ENCODE results near the gene ASCC1.
"Not testable (repeated sequence)": the region's sequence is repeated elsewhere in the genome, so short reads cannot be mapped to it uniquely, and the experiment has no call there.

ASCC1 gene

DNA sequence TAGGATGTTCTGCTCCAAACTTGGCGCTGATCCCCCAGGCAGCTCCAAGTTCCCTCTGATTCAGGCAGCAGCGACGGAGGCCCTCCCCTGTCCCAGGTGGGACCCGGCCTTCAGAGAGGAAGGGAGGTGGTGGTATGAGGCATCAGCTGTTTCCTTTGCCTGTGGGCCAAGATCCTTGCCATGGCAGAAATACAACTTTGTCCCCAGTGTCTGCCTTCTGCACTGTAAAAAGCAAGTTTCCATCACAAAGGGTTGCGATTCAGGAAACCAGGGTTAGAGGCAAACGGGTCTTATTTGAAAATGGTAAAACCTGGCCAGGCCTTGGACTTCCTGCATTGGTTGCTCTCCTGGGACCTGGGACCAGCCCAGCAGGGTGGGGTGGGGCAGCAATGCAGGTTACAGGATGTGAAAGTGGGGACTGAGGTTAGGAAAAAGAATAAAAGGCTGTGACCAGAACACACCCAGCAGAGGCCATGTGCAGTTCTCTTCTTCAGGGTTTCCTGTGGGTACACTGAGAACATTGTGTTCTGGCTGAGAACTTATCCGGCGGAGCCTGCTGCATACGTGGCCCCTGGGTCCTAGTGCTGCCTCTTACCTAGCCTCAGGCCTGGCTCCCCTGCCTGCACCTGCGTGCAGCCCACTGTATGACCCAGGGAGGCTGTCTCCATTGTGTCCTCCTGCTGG is 32.5 kb upstream of the ASCC1 start:
- DNase-seq = no peak

DNA sequence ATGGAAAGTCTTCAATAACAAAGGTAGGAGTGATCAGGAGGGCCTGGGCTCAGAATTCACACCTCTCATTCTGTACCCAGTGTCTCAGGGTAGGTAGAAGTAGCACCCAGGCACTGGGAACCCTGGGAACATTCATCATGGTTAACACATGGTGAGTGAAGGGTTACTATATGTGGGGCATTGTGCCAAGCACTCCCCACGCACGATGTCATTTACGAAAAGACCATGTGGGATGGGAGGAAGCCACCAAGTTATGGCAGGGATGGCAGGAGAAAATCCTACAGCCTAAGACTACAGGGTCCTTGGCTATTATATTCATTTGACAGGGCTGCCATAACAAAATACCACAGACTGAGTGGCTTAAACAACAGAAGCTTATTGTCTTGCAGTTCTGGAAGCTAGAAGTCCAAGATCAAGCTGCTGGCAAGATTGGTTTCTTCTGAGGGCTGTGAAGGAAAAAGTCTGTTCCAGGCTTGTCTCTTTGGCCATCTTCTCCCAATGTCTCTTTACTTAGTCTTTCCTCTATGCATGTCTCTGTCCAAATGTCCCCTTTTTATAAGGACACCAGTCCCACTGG is 30.0 kb upstream of the ASCC1 start:
- DNase-seq = no peak

DNA sequence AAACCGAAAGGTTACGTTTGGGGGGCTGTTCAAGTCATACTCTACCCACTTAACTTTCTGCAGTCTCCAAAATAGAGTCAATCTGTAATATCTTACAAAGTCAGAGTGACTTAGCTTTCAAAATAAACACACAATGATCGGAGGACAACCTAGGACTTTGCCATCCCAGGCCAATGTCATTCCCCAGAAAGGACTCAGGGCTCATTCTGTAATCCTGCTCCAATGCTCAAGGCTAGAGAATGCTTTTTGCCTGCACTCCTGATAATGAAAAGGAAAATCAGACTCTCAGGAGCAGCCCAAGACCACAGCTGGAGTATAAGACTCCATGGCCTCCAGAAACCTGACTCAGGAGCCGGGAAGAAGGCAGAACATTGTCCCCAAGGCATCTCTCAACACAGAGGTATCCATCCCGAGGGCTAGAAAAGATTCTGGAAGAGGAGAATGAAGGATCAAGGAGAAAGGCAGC is 28.5 kb upstream of the ASCC1 start:
- no peak for DNase-seq

DNA sequence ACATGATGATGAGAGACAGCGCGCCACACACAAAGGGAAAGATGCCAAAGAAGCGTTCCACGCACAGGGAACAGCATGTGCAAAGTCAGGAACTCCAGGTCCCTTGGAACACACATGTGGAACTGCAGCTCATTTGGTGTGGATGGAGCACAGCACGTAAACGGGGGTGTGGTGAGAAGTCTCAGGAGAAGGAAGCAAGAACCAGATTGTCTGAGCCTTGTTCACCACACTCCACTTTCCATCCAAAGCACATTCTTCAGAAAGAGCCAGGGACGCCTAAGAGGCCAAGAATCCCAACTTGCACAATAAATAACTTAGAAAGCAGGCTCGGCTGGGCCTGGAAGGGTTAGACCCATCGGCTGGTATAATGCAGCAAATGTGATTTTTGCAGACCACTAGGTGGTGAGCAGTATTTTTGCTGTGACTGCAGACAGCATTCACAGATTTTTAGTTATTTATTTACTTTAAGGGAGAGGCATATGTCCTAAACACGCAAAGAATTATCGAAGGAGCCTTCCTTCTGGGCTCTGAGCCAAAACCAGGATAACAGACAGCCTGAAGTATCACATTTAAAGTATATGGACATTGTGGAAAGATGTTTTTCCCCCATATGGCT is 27.9 kb upstream of the ASCC1 start:
- no peak for DNase-seq

DNA sequence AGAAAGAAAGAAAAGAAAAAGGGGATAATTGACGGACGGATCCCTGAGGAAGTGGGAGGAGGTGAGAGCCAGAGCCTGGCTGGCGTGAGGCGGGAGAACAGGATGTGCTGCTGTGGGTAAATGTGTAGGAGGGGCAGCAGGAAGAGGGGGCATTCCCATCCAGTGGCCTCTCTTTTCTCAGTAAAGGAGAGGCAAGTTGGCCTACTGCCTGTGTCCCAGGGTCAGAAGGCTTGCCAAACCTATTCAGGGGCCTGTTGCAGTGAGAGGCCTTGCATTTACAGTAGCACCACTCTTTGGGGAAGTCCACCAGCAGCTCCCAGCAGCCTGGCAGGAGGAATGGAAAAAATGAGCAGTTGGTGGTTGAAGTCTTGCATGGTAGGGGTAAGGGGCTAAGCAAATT is 26.6 kb upstream of the ASCC1 start:
- DNase-seq = no peak

DNA sequence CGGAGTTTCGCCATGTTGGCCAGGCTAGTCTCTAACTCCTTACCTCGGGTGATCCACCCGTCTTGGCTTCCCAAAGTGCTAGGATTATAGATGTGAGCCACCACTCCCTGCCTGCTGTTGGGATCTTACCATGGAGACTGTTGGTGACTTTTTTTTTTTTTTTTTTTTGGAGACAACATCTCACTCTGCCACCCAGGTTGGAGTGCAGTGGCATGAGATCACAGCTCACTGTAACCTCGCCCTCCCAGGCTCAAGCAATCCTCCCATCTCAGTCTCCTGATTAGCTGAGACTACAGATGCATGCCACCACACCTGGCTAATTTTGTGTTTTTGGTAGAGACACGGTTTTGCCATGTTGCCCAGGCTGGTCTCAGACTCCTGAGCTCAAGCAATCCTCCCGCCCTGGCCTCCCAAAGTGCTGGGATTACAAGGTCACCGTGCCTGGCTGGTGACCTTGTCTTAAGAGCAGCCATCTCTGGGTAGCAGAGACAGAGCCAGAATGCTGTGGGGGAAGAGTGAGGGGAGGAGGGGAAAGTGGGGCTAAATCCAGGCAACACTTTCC is 25.7 kb upstream of the ASCC1 start:
- no peak for DNase-seq

DNA sequence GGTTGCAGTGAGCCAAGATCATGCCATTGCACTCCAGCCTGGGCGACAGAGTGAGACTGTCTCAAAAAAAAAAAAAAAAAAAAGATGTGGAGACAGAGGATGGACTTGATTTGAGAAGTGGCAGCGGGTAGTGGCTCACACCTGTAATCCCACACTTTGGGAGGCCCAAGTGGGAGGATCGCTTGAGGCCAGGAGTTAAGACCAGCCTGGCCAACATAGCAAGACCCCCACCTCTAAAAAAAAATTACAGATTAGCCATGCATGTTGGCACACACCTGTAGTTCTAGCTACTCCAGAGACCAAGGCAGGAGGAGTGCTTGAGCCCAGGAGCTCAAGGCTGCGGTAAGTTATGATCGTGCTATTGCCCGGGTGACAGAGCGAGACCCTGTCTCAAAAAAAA is 24.3 kb upstream of the ASCC1 start:
- DNase-seq = no peak

DNA sequence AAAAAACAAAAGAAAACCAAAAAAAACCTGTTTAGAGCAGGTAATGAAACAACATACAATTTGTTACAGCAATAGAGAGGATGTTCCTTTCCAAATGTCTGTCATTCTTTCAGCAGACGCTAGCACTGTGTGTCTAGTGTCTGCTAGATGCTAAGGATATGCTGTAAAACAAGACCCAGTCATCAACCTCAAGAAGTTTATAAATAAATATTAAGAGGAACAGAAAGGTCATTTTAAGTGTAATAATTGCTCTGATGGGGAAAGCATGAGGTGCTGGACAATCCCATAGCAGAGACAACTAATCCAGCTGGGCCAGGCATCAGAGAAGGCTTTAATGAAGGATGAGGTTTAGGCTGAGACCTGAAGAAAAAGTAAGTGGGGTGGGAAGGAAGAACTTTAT is 23.3 kb upstream of the ASCC1 start:
- DNase-seq = no peak

DNA sequence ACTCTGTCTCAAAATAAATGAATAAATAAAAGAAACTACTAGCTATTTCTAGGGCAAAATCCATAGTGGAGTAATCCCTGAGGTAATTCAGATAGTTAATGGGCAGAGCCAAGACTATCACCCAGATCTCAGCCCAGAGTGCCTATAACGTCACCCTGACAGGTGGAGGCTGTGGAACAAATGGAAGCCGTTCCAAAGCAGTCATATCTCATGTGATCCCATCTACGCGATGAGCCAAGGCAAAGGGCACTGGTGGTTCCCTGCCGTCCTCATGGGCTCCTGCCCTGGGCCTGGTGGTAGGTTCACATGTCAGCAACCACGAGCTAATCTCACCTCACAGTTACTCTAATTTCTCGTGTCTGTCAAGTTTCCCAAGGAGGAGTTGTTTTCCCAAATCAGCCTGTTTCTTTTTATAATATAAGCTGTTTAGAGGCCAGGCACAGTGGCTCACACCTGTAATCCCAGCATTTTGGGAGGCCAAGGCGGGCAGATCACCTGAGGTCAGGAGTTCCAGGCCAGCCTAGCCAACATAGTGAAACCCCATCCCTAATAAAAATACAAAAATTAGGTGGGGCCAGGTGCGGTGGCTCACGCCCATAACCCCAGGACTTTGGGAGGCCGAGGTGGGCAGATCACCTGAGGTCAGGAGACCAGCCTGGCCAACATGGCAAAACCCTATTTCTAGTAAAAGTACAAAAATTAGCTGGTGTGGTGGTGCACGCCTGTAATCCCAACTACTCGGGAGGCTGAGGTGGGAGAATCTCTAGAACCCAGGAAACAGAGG is 22.5 kb upstream of the ASCC1 start:
- no peak for DNase-seq

DNA sequence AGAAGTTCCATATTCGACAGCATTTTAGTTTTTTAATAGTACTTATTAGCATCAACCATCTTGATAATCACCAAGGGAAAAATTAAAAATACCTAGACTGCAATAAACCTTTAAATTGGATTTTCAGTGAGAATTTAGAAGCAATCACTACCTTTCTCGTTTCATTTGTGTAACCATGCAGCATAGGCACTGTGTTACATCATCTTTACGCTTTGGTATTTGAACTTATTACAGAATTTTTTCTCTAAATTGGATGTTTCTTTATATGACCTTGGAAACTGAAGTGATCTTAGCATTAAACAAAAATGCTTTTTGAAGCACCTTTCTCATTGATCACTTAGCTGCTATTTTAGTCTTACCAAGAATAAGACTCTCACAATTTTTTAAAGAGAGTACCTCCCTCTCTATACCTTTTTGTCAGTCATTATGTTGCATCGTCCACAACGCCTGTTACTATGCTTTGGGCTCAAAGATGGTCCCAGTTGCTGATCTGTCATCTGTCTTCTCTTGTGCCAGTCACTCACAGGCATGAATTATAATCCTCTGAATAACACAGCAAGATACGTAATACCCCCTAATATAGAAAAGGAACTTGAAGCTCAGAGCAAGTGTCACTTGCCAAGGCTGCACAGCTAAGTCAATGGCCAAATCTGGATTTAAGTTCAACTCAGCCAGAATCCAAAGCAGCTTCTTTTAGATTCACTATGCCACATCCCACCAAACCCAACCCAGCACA is 19.6 kb upstream of the ASCC1 start:
- no peak for DNase-seq

DNA sequence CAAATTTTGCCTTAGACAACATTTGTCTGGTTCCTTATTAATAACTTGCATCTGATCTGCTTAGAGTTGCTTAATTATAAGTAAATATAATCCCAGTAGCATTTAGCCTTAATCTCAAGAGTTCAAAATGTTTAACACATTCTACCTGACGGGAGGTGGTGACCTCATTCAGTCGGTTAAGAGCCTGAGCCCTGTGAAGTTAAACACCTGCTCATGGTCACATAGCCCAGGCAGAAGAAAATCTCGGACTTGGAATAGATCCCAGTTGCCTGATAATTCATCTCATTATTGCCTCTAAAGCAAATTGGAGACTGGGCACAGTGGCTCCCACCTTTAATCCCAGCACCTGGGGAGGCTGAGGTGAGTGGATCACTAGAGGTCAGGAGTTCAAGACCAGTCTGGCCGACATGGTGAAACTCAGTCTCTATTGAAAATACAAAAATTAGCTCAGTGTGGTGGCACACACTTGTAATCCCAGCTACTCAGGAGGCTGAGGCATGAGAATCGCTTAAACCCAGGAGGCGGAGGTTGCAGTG is 18.6 kb upstream of the ASCC1 start:
- no peak for DNase-seq

DNA sequence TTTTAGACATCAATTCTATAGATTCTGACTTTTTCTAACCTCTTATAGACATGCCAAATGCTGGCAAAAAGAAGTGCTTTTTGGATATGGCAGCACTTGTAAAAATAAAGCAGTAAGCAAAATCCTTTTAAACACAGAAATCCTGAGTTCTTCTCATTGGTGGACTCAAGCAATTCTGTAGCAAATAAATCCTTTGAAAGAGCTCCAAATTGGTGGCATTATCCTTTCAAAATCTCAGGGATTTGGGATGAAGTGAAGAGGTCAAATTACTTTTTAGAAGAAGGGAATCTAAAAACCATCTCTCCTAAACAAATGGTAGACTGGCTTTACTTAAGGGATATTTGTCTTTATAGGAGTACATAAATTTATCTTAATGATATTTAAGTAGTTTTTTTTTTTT is 17.5 kb upstream of the ASCC1 start:
- no peak for DNase-seq

DNA sequence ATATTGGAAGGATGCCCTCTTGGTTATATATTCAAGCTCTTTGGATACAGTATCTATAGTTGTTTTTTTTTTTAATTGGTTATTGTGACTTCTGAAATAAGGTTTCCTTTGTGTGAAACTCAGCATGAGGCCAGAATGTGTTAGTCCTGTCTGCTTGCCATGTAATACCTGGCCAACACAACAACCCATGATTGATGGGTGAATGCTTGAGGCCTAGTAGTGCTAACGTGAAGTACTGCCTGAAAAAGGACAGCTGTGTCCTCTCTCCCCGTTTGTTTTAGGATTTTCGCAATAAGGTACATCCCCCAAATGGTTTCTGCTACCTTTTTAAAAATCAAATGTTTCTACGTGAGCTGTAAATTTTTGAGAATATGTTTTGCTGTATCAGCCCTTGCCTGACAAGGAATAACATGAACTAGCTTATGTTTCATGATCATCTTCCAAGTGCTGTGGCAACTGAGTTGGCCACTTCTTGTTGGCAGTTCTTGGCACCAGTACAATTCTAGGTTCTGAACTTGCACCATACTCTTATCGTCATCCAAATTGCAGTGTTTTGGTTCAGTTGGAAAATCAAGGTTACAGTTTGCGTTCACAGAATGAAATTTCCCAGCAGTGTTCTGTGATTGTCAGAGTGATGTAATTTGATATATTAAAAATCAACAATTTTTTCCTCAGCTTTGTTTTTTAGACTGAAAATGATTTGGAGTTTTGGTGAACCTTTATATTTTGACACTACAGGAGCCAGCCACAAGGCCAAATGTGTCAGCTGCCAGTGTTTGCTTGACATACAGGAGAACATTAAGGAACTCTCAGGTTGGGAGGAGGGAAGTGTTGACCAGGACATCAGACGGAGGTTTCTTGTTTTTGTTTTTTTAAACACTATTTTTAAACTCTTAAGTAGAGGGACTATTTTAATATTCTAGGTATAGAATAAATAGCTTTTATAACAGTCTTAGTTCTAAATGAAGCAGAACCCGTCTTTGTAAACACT is 13.5 kb upstream of the ASCC1 start:
- DNase-seq = no peak

DNA sequence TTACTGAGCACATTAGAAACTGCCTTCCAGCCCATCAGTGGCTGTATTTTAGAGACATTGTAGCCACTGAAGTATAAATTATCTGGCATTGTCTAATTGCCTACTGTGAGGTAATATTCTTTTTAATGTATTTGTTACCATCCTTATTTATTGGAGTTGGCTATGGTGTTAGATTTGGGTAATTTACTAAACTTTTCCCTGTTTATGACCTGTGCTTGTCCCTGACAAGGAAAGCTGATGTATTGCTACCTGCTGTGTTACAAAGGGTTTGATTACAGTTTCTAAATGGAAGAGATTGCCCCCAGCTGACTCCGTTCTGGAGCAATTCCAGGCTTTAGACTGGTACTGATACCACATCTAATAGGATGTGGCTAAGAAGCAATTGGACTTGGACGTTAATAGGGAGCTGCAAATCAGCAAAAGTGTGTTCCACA is 12.3 kb upstream of the ASCC1 start:
- DNase-seq = no peak

DNA sequence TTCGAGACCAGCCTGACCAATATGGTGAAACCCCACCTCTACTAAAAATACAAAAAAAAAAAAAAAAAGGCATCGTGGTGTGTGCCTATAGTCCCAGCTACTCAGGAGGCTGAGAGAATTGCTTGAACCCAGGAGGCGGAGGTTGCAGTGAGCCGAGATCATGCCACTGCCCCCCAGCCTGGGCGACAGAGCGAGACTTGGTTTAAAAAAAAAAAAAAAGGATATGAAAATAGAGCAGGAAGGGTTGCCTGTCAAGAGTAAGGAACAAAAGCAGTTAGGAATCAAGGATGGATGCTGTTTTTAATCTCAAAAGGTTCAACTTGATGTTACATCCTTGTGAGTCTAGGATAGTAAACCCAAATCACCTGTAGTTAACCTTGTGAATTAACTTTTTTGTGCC is 11.8 kb upstream of the ASCC1 start:
- no peak for DNase-seq

DNA sequence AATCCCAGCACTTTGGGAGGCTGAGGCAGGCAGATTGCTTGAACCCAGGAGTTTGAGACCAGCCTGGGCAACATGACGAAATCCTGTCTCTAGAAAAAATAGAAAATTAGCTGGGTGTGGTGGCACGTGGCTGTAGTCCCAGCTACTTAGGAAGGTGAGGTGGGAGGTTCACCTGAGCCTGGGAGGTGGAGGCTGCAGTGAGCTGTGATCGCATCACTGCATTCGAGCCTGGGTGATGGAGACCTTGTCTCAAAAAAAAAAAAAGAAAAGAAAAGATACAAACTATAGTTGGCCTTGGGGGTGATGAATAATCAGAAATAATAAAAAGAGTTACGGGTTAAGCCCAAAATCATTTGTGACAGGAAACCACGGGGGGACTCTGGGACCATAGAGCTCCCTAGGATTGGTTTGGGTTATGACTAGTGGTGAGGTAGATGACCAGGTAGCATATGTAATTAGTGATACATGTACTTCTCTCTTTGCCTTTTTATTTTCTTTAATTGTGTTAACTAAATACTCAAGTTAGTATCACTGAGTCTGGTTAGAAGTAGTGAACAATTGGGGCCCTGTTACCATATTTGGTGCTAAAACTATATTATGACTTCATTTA is 10.4 kb upstream of the ASCC1 start:
- no peak for DNase-seq

DNA sequence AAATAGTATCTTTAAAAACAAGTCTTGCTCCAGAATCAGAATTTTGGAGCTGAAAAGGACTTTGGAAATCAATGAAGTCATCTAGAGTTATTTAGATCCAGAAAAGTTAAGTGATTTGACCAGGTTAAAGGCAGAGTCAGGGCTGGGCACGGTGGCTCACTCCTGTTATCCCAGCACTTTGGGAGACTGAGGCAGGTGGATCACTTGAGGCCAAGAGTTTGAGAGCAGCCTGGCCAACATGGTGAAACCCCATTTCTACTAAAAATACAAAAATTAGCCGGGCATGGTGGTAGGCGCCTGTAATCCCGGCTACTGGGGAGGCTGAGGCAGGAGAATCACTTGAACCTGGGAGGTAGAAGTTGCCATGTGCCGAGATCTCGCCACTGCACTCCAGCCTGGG is 8.1 kb upstream of the ASCC1 start:
- not testable (repeated sequence) for DNase-seq

DNA sequence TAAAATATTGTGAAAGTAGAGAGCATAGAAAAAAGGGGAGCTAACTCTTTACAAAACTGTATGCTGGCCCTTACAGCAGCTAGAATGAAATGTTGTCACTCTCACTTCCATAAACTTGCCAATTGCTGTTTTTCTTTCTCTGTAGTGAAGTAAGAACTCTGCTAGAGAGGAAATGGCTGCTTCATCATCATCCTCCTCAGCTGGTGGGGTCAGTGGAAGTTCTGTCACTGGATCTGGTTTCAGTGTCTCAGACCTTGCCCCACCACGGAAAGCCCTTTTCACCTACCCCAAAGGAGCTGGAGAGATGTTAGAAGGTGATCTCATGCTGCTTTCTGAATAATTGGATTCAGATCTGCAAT is 7.6 kb upstream of the ASCC1 start:
- DNase-seq = no peak

DNA sequence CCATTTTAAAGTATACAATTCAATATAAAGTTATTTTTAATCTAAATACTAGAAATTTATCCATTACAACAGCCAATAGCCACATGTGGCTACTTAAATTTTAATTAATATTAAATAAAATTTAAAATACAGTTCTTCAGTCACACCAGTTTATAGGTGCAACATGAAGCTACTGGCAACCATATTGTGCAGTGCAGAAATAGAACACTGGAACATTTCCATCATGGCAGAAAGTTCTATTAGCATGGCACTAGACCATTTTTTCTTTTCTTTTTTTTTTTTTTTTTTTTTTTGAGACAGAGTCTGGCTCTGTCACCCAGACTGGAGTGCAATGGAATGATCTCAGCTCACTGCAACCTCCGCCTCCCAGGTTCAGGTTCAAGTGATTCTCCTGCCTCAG is 5.2 kb upstream of the ASCC1 start:
- no peak for DNase-seq

DNA sequence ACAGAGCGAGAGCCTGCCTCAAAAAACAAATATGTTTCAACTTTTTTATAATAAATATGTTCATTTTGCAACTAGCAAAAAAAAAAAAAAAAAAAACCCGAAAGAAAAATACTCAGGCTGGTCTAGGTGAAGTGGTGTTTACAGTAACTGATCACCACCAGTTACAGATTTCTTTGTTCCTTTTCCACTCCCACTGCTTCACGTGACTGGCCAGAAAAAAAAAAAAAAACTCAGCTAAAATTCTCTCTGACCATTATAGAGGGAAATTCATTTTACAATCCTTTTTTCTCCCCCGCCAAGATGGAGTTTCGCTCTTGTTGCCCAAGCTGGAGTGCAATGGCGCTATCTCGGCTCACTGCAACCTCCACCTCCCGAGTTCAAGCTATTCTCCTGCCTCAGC is 4.6 kb upstream of the ASCC1 start:
- no peak for DNase-seq

Measured in NCI-H187 treated with DMSO at 0.1 percent for 48 hours (cell line).